Prostate gland (tissue), 2 donors: ENCODE measurements around the gene EBF3.

Source experiments
- CTCF ChIP-seq, 4 experiments: fragments of 200-600 bp in 2 of 4; fragments of 450-650 bp in 2 of 4; sonication (generic) in 2 of 4; IDR thresholded peaks; 1 replicate in 3 of 4; 2 replicates in 1 of 4; pipeline ENCODE4 v1.5.1; 2016 to 2019; ENCODE audit warnings: antibody characterized with exemption in 4 of 4, mild to moderate bottlenecking in 2 of 4, moderate library complexity in 2 of 4
- POLR2A ChIP-seq: fragments of 450-650 bp; IDR thresholded peaks from one replicate; pipeline ENCODE4 v1.6.1; 2016; ENCODE audit warnings: antibody characterized with exemption, mild to moderate bottlenecking

GRCh38 chr10:129953119-129954051 is 10.7 kb downstream of the EBF3 start:
- TF ChIP-seq CTCF (IDR thresholded peaks at IDR 0.05), result no peak
- no peak for TF ChIP-seq POLR2A
